NCI-H1694 treated with DMSO at 0.1 percent for 48 hours (cell line): ENCODE measurements around the gene ARSB.

Source experiments
- DNase-seq: peaks from one replicate; lab custom pipeline; 2025; lab: John Stamatoyannopoulos, UW

The ARSB gene

DNA sequence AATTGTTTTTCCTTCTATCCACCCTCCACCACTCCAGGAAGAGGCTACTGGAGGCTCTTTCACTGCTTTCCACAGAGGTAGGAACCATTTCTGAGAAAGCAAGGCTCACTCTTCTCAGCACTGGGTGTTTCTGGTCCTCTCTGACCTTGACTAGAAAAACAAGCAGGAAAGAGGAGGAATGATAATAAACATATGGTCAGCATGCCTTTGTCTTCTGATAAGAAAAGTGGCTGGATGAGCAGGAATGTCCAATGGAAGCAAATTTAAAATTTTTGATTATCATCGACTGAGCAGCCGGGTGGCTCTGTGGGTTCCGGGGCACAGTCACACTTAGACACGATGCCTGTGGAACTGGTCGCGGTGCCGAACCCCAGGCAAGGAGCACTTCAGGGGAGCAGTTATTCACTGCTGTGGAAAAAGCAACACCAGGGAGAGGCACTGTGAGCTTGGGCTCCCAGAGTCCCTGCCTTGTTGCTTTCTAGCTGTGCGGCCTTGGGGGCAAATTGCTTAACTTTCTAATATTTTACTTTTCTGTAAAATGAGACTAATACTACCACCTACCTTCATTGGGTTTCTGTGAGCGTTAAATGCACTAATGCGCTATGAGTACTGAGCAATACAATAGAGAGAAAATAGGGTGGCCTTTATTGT is 179.5 kb downstream of the ARSB start:
- no peak for DNase-seq

GRCh38 chr5:78804995-78805394 is 180.1 kb downstream of the ARSB start:
- no peak for DNase-seq

DNA sequence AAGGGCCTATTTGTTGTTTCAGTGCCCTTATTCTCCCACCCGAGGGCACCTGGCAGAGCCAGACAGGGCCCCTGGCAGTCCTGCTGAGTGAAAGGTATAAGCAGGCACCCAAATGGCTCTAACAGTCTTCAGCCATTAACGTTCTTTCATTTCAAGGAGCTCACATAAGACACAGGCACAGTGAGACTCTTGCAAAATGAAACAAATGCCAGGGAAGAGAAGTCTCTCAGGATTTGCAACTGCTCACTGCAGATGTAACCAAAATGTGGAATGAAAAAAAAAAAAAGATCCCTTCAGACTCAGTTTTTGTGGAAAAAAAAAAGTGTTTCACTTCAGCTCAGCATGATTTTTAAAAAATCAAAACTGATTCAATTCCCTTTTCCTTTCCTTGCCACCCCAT is 181.2 kb downstream of the ARSB start:
- no peak for DNase-seq

DNA sequence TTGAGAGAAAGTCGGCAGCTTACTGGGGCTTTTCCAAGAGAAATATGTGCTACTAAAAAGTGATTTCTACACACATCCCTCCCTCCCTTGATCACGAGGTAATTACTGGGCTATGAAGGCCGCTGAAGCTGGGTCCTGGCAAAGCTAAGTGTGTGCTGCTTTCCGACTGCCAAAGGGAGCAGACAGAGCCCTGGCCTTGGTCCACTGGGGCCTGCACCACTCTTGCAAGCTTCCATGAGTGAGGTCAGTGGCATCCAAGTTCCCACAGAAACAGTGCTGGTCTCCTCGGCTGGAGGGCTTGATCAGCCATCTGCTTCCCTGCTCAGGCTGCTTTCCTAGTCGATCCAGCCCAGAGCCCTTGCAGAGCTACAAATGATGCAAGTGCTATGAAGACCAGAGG is 181.8 kb downstream of the ARSB start:
- no peak for DNase-seq

- DNase-seq: no peak
Observed at GRCh38 chr5:78801413-78801812, 183.7 kb downstream of the ARSB start.

DNA sequence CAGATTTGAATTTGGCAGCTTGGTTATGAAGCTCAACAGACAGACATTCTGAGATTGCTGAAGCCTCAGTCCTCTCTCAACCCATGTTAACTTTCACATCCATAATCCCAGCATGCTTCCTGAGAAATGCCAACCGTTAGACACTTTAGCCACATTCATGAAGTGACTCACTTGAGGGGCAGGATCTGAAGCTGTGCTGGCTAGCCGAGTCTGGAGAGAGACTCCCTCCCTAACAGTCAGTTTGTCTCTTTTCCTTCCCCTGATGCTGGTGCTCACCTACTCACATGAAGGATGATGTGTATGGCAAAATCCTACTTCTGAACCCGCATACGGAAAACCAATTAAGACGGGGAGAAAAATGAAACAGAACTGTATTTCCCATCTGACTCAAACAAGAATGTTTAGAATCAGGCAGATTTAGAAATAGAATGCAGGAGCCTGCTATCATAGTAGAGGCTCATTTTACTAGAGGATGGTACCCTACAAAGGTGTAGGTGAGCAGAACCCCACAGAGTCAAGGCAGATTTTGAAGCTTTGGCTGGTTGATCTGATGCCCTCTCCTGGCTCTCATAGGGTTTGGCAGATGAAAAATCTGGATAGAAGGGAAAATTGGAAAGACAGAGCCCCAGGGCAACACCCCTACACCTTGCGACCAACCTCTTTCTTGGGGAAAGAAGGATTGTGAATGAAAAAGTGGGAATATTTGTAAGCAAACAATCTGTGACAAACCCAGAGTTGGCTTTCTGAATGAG is 185.7 kb downstream of the ARSB start:
- no peak for DNase-seq

- DNase-seq: no peak
Observed at GRCh38 chr5:78798673-78799029, 186.5 kb downstream of the ARSB start.

DNA sequence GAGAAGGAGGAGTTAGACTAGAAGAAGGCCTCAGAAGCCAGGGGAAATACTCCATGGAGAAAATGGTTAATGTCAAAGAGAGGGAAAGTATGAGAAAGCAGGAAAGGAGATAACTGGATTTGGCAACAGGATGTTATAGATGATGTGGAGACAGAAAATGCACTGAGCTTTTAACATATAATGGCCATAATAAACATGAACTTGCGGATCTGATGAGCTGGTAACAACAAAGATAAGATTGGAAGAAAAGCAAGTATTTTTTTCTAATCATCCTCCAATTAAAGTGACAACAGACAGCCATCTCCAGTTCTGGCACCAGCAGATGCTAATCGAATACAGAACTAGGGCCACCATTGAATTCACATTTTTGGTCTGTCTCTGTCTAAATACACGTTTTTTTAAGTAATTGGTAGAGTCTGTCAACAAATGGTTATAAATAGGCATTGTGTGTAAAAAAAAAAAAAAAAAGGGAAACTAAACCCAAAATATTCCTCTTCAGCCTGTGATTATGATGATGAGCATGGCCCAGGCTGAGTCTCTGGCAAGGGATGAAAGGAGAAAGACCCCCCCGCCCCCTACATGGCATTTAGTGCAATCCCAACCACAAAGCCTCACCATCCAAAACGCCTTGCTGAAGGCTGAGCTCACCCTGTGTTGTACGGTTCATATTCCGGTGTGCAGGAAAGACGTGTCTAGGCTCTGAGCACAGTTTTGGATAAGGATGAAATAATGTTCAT is 187.0 kb downstream of the ARSB start:
- no peak for DNase-seq

DNA sequence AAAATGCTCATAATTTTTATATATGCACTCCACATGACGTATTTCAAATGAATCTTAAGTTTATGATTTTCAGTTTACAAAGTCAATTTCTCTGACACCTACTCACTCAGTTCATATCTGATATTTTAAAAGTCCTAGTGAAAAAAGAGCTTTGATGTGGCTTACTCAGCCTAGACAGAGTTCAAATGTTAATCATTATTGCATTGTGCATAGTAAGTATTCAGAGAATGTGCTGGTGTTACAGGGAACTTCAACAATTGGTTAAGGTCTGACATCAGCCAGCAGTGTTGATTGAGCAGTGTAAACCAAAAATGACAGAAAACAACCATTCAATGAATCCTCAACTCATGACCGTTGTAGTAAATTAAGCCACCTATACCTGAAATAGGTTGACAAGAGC is 189.4 kb downstream of the ARSB start:
- no peak for DNase-seq

DNA sequence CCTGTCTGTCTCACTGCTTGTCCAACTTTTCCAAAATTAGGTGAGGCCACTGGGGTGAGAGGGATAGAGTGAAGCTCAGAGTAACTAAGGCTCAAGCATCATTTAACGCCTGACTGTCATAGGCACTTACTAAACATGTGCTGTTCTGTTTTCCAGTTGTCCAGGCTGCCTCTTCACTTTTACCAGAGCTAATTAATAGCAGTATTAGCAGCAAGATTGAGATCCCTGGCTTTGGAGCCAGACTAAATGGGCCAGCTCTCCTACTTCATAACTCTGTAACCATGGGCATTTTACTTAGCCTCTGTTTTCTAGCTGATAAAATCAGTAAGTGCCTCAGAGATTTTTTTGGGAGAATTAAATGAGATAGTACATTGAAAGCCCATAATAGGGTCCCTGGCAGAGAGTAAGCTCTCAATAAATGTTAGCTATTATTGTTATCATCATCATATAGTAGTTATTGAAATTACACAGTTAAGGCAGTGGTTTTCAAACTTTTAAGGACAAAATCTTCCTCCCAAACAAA is 190.4 kb downstream of the ARSB start:
- no peak for DNase-seq

DNA sequence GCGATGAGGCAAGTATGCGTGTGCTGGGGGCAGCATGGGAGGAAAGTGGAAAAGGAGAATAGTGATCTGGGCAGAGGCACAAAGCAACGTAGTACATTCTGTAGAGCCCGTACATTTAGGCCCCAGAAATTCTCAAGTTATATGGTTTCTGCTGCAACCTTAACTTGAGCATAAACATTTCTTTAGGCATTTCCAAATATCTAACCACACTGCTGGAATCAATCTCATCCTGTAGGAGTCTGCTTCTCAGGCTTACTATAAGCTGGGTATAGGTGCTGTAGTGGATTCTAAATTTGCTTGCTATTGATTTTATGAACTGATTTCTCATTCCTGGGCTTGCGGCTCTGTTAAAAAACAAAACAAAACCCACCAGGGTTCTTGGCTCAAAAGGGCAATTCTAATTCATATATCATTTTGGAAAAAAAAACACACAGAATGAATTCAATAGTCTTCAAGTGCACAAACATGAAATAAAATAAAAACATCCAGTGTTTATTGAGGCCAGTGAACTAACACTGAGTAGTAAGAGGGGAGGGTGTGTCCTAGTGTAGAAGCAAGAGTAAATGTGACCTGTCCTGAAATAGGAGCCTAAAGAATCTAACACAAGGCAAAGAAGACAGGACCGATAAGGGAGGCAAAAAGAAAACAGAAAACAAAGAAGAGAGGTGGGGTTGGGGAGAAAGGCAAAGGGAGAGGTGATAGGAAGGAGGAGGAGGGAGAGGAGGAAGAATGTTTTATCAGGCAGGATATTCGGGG is 191.0 kb downstream of the ARSB start:
- no peak for DNase-seq

- DNase-seq: no peak
Observed at GRCh38 chr5:78792345-78793055, 192.6 kb downstream of the ARSB start.

DNA sequence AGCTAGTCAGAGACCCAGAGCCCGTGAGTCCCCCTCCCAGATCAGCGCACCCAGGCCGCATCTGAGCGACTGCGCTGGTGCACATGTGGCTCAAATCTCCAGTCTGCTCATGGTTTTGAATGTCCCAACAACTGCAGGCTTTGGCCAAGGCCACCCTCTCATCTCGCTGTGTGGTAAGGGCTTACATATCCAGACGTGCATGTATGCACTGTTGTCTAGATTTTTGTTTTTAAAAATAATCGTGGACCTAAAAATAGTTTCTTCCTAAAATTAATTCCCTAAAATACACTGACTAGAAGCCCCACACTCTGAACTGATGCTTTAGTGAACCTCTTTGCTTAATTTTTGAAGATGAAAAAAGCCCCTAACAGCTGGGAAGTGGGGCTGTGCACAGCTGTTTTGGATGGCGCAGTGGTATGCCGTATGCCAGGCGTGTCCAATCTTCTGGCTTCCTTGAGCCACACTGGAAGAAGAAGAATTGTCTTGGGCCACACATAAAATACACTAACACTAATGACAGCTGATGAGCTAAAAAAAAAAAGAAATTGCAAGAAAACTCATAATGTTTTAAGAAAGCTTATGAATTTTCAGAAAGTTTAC is 193.5 kb downstream of the ARSB start:
- no peak for DNase-seq

- DNase-seq: no peak
Observed at GRCh38 chr5:78787783-78788182, 197.3 kb downstream of the ARSB start.

GRCh38 chr5:78785454-78785853 is 199.7 kb downstream of the ARSB start:
- no peak for DNase-seq

GRCh38 chr5:78783434-78784130 is 201.5 kb downstream of the ARSB start:
- no peak for DNase-seq

DNA sequence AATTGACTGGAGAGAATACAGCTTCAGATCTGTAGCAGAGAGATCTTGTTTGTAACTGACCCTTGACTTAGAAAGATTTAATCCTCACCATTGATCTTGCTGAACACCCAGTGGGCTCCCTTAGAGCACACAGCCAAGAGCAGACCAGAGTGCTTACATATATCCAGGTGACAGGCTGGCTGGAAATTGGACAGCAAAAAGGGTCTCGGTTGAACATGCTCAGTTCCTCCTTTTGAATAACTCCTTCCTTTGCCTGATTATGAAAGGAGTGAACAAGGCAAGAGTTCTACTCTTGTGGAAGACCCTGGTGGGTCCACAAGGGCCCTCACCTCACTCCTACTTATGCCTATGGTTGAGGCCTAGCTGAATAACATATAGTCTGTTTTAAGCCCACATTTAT is 202.4 kb downstream of the ARSB start:
- DNase-seq: no peak

- DNase-seq: no peak
Observed at GRCh38 chr5:78781611-78782286, 203.4 kb downstream of the ARSB start.

GRCh38 chr5:78779771-78780616 is 205.1 kb downstream of the ARSB start:
- DNase-seq: no peak
